Hepatocyte (in vitro differentiated cells): ENCODE results near the gene TPRX2.

Experiments used
- EZH2 ChIP-seq: fragments of 200-600 bp; sonication (generic); IDR thresholded peaks from 2 replicates; pipeline ENCODE4 v1.6.1; 2016; ENCODE audit warnings: antibody characterized with exemption, mild to moderate bottlenecking, borderline replicate concordance
- EZH2phosphoT487 ChIP-seq: fragments of 200-600 bp; sonication (generic); IDR thresholded peaks from one replicate; pipeline ENCODE4 v1.6.1; 2018; ENCODE audit warnings: antibody characterized with exemption, mild to moderate bottlenecking, low read depth, moderate library complexity; ENCODE audit not compliant: unreplicated experiment, severe bottlenecking
- TF ChIP-seq, protein P1 (sequence below): fragments of 200-600 bp; sonication (generic); IDR thresholded peaks from 2 replicates; pipeline ENCODE4 v1.5.1; 2016; ENCODE audit warnings: antibody characterized with exemption, mild to moderate bottlenecking; ENCODE audit not compliant: poor library complexity

DNA sequence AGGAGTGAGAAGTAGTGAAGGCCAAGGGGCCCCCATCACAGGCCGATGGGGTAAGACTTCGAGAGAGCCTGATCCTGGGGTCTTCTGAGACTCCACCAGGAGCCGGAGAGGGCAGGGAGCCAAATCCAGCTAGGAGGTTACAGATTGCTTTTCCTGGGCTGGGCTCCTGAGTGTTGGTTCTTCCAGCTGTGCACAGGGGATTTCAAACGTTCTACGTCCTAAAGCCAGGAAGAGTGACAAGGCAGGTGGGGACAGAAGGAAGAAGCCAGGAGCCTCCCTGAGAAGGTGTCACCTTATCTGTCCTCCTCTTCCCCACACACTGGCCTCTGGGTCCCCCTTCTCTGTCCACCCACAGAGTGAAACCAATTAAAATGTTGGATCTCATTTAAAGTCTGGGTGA, 16.1 kb upstream of the TPRX2 start:
- TF ChIP-seq, protein P1, sequence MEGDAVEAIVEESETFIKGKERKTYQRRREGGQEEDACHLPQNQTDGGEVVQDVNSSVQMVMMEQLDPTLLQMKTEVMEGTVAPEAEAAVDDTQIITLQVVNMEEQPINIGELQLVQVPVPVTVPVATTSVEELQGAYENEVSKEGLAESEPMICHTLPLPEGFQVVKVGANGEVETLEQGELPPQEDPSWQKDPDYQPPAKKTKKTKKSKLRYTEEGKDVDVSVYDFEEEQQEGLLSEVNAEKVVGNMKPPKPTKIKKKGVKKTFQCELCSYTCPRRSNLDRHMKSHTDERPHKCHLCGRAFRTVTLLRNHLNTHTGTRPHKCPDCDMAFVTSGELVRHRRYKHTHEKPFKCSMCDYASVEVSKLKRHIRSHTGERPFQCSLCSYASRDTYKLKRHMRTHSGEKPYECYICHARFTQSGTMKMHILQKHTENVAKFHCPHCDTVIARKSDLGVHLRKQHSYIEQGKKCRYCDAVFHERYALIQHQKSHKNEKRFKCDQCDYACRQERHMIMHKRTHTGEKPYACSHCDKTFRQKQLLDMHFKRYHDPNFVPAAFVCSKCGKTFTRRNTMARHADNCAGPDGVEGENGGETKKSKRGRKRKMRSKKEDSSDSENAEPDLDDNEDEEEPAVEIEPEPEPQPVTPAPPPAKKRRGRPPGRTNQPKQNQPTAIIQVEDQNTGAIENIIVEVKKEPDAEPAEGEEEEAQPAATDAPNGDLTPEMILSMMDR = no peak
- TF ChIP-seq EZH2 (no peak), EZH2phosphoT487 (no peak)
